Measurements from ENCODE around the gene JRKL.
"Not testable (repeated sequence)": the region's sequence is repeated elsewhere in the genome, so short reads cannot be mapped to it uniquely, and the experiment has no call there.

Gene JRKL

GRCh38 chr11:96424693-96425092 lies 34.9 kb downstream of the JRKL start:
- H3K36me3 ChIP-seq (ENCODE audit: insufficient read depth, low read length) = no peaks in the 10 kb centered on the region
- H3K9me3 ChIP-seq (ENCODE audit: control insufficient read depth, insufficient read depth, low read length) = no peaks in the 10 kb centered on the region; the same call in 1 of the 2 replicates
- H3K4me1 ChIP-seq (ENCODE audit: insufficient read depth, low read length) = no peaks in the 10 kb centered on the region
- H3K9ac ChIP-seq (ENCODE audit: low read depth, low read length) = no peak overlapping the region

DNA sequence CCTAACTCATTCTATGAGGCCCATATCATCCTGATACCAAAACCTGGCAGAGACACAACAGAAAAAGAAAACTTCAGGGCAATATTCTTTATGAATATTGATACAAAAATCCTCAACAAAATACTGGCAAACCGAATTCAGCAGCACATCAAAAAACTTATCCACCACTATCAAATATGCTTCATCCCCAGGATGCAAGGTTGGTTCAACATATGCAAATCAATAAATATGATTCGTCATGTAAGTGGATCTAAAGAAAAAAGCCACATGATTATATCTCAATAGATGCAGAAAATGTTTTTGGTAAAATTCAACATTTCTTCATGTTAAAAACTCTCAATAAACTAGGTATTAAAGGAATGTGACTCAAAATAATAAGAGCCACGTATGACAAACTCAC lies 40.9 kb downstream of the JRKL start:
- Histone ChIP-seq H3K4me1 (ENCODE audit: insufficient read depth, low read length) (no peaks in the 10 kb centered on the region), H3K9me3 (ENCODE audit: control insufficient read depth, insufficient read depth, low read length) (no peaks in the 10 kb centered on the region), H3K9ac (ENCODE audit: low read depth, low read length) (no peak overlapping the region), H3K36me3 (ENCODE audit: insufficient read depth, low read length) (no peaks in the 10 kb centered on the region)

- not testable (repeated sequence) for H3K36me3 ChIP-seq (ENCODE audit: insufficient read depth, low read length); H3K4me1 ChIP-seq (ENCODE audit: insufficient read depth, low read length); H3K9ac ChIP-seq (ENCODE audit: low read depth, low read length); H3K9me3 ChIP-seq (ENCODE audit: control insufficient read depth, insufficient read depth, low read length)
These were observed 42.8 kb downstream of the JRKL start for GRCh38 chr11:96432654-96433053.

Data from ES-I3 (cell line).